Measurements from ENCODE around the gene ZCWPW1.
A peak's percentile ranks its signal among the peaks of the same experiment; 100 is the strongest.

The ZCWPW1 gene

GRCh38 chr7:100433276-100433591 is 4.7 kb upstream of the ZCWPW1 start:
- Histone ChIP-seq H3K27me3 (ENCODE audit: insufficient read depth, low read depth, severe bottlenecking) (no peaks in the 10 kb centered on the region), H3K27ac (no peak overlapping the region), H3K9me3 (ENCODE audit: severe bottlenecking) (no peaks in the 10 kb centered on the region), H3K36me3 (peaks cover 57% of the 10 kb centered on the region), H3K4me3 (ENCODE audit: low read depth, low read length) (no peak overlapping the region)
- TF ChIP-seq, protein P1, sequence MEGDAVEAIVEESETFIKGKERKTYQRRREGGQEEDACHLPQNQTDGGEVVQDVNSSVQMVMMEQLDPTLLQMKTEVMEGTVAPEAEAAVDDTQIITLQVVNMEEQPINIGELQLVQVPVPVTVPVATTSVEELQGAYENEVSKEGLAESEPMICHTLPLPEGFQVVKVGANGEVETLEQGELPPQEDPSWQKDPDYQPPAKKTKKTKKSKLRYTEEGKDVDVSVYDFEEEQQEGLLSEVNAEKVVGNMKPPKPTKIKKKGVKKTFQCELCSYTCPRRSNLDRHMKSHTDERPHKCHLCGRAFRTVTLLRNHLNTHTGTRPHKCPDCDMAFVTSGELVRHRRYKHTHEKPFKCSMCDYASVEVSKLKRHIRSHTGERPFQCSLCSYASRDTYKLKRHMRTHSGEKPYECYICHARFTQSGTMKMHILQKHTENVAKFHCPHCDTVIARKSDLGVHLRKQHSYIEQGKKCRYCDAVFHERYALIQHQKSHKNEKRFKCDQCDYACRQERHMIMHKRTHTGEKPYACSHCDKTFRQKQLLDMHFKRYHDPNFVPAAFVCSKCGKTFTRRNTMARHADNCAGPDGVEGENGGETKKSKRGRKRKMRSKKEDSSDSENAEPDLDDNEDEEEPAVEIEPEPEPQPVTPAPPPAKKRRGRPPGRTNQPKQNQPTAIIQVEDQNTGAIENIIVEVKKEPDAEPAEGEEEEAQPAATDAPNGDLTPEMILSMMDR (IDR thresholded peaks at IDR 0.05; ENCODE audit: low read depth, low read length): no peak
- DNase-seq: no peak

DNA sequence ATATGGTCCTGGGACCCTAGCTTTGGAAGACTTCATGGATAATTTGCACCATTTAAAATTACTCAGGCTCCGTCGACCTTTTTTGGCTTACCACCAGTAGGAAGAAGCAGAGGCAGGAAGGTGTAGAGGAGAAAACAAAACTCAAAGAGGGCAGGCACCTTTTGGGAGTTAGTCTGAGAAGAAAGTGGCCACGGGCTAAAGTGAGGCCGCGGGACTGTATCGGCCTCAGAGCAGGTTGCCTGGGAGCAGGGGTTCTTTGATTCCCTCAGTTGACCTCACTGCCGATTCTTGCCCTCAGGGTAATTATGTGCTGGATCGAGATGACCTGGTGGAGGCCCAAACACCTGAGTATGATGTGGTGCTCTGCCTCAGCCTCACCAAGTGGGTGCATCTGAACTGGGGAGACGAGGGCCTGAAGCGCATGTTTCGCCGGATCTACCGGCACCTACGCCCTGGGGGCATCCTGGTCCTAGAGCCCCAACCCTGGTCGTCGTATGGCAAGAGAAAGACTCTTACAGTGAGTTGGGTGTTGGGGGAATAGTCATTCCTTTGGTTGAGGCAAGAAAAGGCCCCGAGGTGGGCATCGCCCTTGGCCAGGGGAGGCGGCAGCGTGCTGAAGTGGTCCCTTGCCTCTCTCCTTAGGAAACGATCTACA is 4.2 kb upstream of the ZCWPW1 start:
- no peak overlapping the region for H3K4me3 ChIP-seq (ENCODE audit: low read depth, low read length)
- H3K27me3 ChIP-seq (ENCODE audit: insufficient read depth, low read depth, severe bottlenecking): no peaks in the 10 kb centered on the region
- no peak for DNase-seq
- no peaks in the 10 kb centered on the region for H3K9me3 ChIP-seq (ENCODE audit: severe bottlenecking)
- TF ChIP-seq, protein P1 (IDR thresholded peaks at IDR 0.05; ENCODE audit: low read depth, low read length): no peak
- H3K36me3 ChIP-seq: peaks cover 57% of the 10 kb centered on the region
- no peak overlapping the region for H3K27ac ChIP-seq

GRCh38 chr7:100432053-100432452 is 3.5 kb upstream of the ZCWPW1 start:
- TF ChIP-seq, protein P1 (IDR thresholded peaks at IDR 0.05; ENCODE audit: low read depth, low read length): no peak
- Histone ChIP-seq H3K36me3 (peaks cover 57% of the 10 kb centered on the region), H3K4me3 (ENCODE audit: low read depth, low read length) (no peak overlapping the region), H3K27ac (no peak overlapping the region), H3K9me3 (ENCODE audit: severe bottlenecking) (no peaks in the 10 kb centered on the region), H3K27me3 (ENCODE audit: insufficient read depth, low read depth, severe bottlenecking) (no peaks in the 10 kb centered on the region)
- DNase-seq: no peak

- no peak for DNase-seq
- Histone ChIP-seq H3K4me3 (ENCODE audit: low read depth, low read length) (no peak overlapping the region), H3K27ac (no peak overlapping the region; the same call in 1 of the 2 replicates), H3K9me3 (ENCODE audit: severe bottlenecking) (no peaks in the 10 kb centered on the region), H3K36me3 (peaks cover 57% of the 10 kb centered on the region), H3K27me3 (ENCODE audit: insufficient read depth, low read depth, severe bottlenecking) (no peaks in the 10 kb centered on the region)
- TF ChIP-seq, protein P1 (IDR thresholded peaks at IDR 0.05; ENCODE audit: low read depth, low read length): no peak
These were observed 2.8 kb upstream of the ZCWPW1 start for GRCh38 chr7:100431286-100431735.

DNA sequence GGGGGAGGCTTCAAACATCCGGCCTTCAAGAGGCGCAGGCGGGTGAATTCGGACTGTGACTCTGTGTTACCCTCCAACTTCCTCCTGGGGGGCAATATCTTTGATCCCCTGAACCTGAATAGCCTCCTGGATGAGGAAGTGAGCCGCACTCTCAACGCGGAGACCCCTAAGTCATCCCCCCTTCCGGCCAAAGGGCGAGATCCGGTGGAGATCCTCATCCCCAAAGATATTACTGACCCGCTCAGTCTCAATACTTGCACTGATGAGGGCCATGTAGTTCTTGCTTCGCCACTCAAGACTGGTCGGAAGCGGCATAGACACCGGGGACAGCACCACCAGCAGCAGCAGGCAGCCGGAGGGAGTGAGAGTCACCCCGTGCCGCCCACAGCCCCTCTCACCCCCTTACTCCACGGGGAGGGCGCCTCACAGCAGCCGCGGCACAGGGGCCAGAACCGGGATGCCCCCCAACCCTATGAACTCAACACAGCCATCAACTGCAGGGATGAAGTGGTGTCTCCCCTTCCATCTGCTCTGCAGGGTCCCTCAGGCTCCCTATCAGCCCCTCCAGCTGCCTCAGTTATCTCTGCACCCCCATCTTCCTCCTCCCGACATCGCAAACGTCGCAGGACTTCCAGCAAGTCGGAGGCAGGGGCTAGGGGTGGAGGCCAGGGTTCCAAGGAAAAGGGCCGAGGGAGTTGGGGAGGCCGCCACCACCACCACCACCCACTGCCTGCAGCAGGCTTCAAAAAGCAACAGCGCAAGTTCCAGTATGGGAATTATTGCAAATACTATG is 2.2 kb upstream of the ZCWPW1 start:
- peaks cover 56% of the 10 kb centered on the region for H3K36me3 ChIP-seq
- H3K4me3 ChIP-seq (ENCODE audit: low read depth, low read length): peak overlapping the region; percentile 80
- no peaks in the 10 kb centered on the region for H3K9me3 ChIP-seq (ENCODE audit: severe bottlenecking)
- H3K27me3 ChIP-seq (ENCODE audit: insufficient read depth, low read depth, severe bottlenecking): no peaks in the 10 kb centered on the region
- DNase-seq: no peak
- TF ChIP-seq, protein P1 (IDR thresholded peaks at IDR 0.05; ENCODE audit: low read depth, low read length): no peak
- peak overlapping the region; percentile 98 for H3K27ac ChIP-seq
